Transverse colon (tissue), 4 donors: ENCODE results near the gene OSBPL3.

Experiments
- EP300 ChIP-seq: sonication (generic); formaldehyde crosslinking; IDR thresholded peaks from one replicate; pipeline ENCODE4 v1.6.1; 2017; ENCODE audit warnings: antibody characterized with exemption, low read depth
- POLR2A ChIP-seq: fragments of 450-650 bp; IDR thresholded peaks from one replicate; pipeline ENCODE4 v1.6.1; 2016; ENCODE audit warnings: antibody characterized with exemption, mild to moderate bottlenecking, moderate library complexity
- POLR2AphosphoS5 ChIP-seq, 3 donors: sonication (generic); formaldehyde crosslinking; IDR thresholded peaks; one replicate each; pipeline ENCODE4 v1.6.1; 2016; ENCODE audit warnings: antibody characterized with exemption in 3 of 3
- TF ChIP-seq, protein P1 (sequence below), 5 experiments: fragments of 200-600 bp in 3 of 5; fragments of 450-650 bp in 2 of 5; sonication (generic) in 3 of 5; IDR thresholded peaks; 1 replicate in 2 of 5; 2 replicates in 3 of 5; pipeline ENCODE4 v1.5.1; 2016 to 2017; ENCODE audit warnings: antibody characterized with exemption in 5 of 5, inconsistent platforms in 3 of 5, mild to moderate bottlenecking in 2 of 5, moderate library complexity in 1 of 5

DNA sequence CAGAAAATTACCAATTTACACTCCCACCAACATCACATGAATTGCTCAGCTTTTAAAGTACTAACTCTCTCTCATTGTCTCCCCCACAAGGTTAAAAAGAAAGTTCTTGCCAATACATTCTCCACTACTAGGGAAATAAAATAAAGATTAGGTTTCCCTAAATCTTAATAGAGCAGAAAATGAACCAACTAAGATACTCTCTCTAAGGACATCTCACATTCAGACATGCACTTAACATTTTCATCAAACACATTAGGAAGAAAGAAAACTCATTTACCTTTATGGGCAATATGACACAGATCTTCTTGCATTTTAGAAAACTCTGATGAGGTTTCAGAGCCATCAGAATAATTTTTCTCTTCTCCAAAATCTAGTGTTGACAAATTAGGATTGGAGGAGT lies 118.6 kb downstream of the OSBPL3 start:
- TF ChIP-seq, protein P1, sequence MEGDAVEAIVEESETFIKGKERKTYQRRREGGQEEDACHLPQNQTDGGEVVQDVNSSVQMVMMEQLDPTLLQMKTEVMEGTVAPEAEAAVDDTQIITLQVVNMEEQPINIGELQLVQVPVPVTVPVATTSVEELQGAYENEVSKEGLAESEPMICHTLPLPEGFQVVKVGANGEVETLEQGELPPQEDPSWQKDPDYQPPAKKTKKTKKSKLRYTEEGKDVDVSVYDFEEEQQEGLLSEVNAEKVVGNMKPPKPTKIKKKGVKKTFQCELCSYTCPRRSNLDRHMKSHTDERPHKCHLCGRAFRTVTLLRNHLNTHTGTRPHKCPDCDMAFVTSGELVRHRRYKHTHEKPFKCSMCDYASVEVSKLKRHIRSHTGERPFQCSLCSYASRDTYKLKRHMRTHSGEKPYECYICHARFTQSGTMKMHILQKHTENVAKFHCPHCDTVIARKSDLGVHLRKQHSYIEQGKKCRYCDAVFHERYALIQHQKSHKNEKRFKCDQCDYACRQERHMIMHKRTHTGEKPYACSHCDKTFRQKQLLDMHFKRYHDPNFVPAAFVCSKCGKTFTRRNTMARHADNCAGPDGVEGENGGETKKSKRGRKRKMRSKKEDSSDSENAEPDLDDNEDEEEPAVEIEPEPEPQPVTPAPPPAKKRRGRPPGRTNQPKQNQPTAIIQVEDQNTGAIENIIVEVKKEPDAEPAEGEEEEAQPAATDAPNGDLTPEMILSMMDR (IDR thresholded peaks at IDR 0.05) = no peak
- TF ChIP-seq POLR2A = no peak
- TF ChIP-seq POLR2AphosphoS5 (IDR thresholded peaks at IDR 0.05) = no peak
- TF ChIP-seq EP300 = no peak
